ENCODE results near the gene TUB. TPM values are rescaled to one million over a fixed set of nuclear protein-coding genes. Genes with fewer than 3 reads are reported as not detected.

Gene TUB
- total and polyA plus RNA-seq, 2 of the 13 experiments (the other 11 are each of a cell fraction or from before 2014, with no cell fraction given): 4.3 to 5.6 TPM

GRCh38 chr11:8099291-8099899, 18.4 kb downstream of the TUB start (continued):
- TF ChIP-seq, protein P1, sequence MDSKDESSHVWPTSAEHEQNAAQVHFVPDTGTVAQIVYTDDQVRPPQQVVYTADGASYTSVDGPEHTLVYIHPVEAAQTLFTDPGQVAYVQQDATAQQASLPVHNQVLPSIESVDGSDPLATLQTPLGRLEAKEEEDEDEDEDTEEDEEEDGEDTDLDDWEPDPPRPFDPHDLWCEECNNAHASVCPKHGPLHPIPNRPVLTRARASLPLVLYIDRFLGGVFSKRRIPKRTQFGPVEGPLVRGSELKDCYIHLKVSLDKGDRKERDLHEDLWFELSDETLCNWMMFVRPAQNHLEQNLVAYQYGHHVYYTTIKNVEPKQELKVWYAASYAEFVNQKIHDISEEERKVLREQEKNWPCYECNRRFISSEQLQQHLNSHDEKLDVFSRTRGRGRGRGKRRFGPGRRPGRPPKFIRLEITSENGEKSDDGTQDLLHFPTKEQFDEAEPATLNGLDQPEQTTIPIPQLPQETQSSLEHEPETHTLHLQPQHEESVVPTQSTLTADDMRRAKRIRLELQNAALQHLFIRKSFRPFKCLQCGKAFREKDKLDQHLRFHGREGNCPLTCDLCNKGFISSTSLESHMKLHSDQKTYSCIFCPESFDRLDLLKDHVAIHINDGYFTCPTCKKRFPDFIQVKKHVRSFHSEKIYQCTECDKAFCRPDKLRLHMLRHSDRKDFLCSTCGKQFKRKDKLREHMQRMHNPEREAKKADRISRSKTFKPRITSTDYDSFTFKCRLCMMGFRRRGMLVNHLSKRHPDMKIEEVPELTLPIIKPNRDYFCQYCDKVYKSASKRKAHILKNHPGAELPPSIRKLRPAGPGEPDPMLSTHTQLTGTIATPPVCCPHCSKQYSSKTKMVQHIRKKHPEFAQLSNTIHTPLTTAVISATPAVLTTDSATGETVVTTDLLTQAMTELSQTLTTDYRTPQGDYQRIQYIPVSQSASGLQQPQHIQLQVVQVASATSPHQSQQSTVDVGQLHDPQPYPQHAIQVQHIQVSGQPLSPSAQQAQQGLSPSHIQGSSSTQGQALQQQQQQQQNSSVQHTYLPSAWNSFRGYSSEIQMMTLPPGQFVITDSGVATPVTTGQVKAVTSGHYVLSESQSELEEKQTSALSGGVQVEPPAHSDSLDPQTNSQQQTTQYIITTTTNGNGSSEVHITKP (CRISPR knock-in tag; IDR thresholded peaks at IDR 0.05; ENCODE audit: low read depth): no peak
- TF ChIP-seq PHB2 (IDR thresholded peaks at IDR 0.05; ENCODE audit: partially characterized antibody) (no peak), SOX5 (CRISPR knock-in tag; IDR thresholded peaks at IDR 0.05; ENCODE audit: borderline replicate concordance) (no peak), ZNF24 (IDR thresholded peaks at IDR 0.05) (no peak), SMC3 (IDR thresholded peaks at IDR 0.05; ENCODE audit: low read length) (peak; percentile 75), NONO (IDR thresholded peaks at IDR 0.05) (no peak), NONO (CRISPR knock-in tag; conservative IDR thresholded peaks at IDR 0.05) (no peak), NR2F6 (IDR thresholded peaks at IDR 0.05) (no peak), NR2F6 (CRISPR knock-in tag; IDR thresholded peaks at IDR 0.05) (no peak), NFE2 (CRISPR knock-in tag; IDR thresholded peaks at IDR 0.05) (no peak), STAG1 (CRISPR knock-in tag; IDR thresholded peaks at IDR 0.05) (peak; percentile 83), RAD21 (CRISPR knock-in tag; IDR thresholded peaks at IDR 0.05) (peak; percentile 68), CTCF (CRISPR knock-in tag; IDR thresholded peaks at IDR 0.05) (peak; percentile 80), ELF3 (CRISPR knock-in tag; IDR thresholded peaks at IDR 0.05) (no peak), ZNF782 (CRISPR knock-in tag; IDR thresholded peaks at IDR 0.05; ENCODE audit: borderline replicate concordance) (no peak)

Measured in HepG2 (cell line).